ENCODE results near the gene BCS1L.

DNA sequence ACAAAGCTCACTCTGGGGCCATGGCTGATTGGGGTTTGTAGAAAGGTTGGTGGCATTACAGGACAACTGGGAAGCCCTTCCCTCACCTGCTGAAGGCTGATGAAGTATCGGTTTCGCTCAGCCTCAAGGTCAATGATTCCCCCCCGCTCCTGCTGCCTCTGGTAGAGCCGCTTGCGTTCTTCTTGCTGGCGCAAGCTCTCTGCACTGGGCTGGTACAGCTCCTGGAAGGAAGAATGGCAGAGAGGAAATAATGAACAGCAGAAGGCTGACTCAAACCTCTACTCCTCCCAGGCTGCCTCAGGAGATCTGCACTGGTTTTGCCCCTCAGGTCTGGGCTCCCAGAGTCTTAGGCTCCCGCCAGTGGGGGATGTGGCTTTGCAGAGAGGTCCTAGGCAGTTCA lies 5.2 kb downstream of the BCS1L start:
- no peak for TF ChIP-seq CTCF (conservative IDR thresholded peaks at IDR 0.05)
- no peak for TF ChIP-seq EZH2 (IDR thresholded peaks at IDR 0.05; ENCODE audit: low read depth)
